Vagina (tissue), 2 donors: ENCODE measurements around the gene RPS27L.

Experiments used
- CTCF ChIP-seq, 3 experiments: fragments of 450-650 bp in 2 of 3; fragments of 200-600 bp in 1 of 3; sonication (generic) in 1 of 3; IDR thresholded peaks; one replicate each; pipeline ENCODE4 v1.5.1; 2017 to 2019; ENCODE audit warnings: antibody characterized with exemption in 3 of 3, mild to moderate bottlenecking in 2 of 3, moderate library complexity in 2 of 3
- POLR2A ChIP-seq, 2 donors: fragments of 450-650 bp; IDR thresholded peaks; one replicate each; pipeline ENCODE4 v1.6.1; 2017; ENCODE audit warnings: antibody characterized with exemption in 2 of 2, mild to moderate bottlenecking in 2 of 2, moderate library complexity in 2 of 2
- POLR2AphosphoS5 ChIP-seq, 2 donors: sonication (generic); formaldehyde crosslinking; IDR thresholded peaks; one replicate each; pipeline ENCODE4 v1.9.0; 2017; ENCODE audit warnings: antibody characterized with exemption in 2 of 2, mild to moderate bottlenecking in 2 of 2, low read depth in 1 of 2; ENCODE audit not compliant: insufficient read depth in 1 of 2

DNA sequence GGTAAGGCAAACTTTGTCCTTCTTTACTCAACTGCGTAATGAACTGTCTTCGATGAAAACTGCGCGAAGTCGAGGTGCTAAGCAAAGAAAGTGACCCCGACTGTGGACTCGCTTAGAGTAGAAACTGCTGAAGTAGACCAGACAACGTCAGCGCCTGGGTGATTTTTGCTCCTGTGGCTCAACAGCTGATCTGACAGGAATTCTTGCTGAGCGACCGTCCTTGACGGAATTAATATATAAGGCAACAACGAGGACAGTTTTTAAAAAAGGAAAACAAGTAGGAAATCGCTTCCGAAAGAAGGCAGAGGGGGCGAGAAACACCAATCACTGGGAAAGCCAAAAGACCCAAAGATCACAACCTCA is 541 bp downstream of the RPS27L start:
- TF ChIP-seq CTCF (IDR thresholded peaks at IDR 0.05), result no peak
- TF ChIP-seq POLR2A (IDR thresholded peaks at IDR 0.05), result no peak
- no peak for TF ChIP-seq POLR2AphosphoS5 (IDR thresholded peaks at IDR 0.05; ENCODE audit: insufficient read depth in 1 of 2, low read depth in 1 of 2)
